ENCODE results near the gene ANP32A. TPM values are rescaled to one million over a fixed set of nuclear protein-coding genes. Genes with fewer than 3 reads are reported as not detected.

The ANP32A gene
- total RNA-seq, 1 donor from 2014 or later: 129 TPM

DNA sequence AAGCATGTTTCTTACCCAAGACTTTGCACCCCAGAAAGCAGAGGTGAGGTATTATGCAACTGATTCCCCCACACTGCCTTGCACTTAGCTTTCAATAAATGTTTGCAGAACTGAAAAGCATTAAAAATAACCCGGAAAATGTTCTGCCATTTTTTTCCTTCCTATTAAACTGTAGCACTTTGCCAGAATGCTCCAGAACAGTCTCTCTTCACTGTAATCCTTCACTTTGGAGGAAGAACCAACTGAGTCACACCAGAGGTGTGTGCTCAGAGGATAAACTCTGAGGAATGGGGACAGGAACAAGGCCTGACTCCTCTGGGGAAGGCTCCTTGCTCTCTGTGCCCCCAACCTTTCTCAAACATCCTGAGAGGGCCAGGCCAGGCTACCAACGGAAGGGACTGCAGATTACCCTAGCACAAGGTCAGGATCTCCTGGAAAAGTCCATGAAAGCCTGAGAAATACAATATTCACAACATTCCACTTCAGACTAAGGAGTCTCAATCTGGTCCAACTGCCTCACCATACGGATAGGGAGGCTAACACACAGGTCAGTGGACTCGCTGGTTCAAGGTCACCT is 19.0 kb downstream of the ANP32A start:
- TF ChIP-seq CTCF (IDR thresholded peaks at IDR 0.05): no peak
- no peak for DNase-seq
- intact Hi-C loops (cut with DNase I): no loop called here
- Histone ChIP-seq H3K27me3 (ENCODE audit: low read depth) (no peaks in the 10 kb centered on the region), H3K36me3 (peaks cover 5% of the 10 kb centered on the region), H3K9me3 (no peaks in the 10 kb centered on the region), H3K27ac (no peak overlapping the region), H3K4me3 (no peak overlapping the region), H3K4me1 (peaks cover 62% of the 10 kb centered on the region)
- no peak for ATAC-seq

DNA sequence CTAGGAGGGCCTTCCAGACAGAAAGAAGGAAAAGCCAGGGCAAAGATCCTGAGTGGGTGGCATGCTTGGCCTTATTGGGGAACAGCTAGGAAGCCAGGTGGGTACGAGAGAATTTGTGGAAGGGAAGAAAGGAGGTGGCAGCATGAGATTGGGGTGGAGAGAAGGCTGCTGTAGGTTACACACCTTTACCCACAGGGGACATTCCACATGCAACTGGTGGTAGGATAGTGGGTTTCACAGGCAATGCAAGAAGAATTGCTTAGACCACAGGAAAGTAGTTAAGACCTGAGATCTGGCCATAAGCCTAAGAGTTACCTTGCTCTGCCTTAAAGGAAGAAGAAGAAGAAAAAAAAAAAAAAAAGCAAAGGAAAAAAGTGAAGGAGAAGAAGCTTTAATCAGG is 19.8 kb downstream of the ANP32A start:
- Histone ChIP-seq H3K4me1 (peaks cover 58% of the 10 kb centered on the region), H3K9me3 (no peaks in the 10 kb centered on the region), H3K36me3 (peaks cover 5% of the 10 kb centered on the region), H3K27me3 (ENCODE audit: low read depth) (no peaks in the 10 kb centered on the region), H3K4me3 (no peak overlapping the region), H3K27ac (no peak overlapping the region)
- intact Hi-C loops (cut with DNase I): no loop called here
- DNase-seq: no peak
- ATAC-seq: no peak
- TF ChIP-seq CTCF (IDR thresholded peaks at IDR 0.05): no peak

GRCh38 chr15:68798346-68799094 is 22.2 kb downstream of the ANP32A start:
- Histone ChIP-seq H3K9me3 (no peaks in the 10 kb centered on the region), H3K27me3 (ENCODE audit: low read depth) (no peaks in the 10 kb centered on the region), H3K27ac (no peak overlapping the region), H3K4me1 (peaks cover 76% of the 10 kb centered on the region), H3K36me3 (peaks cover 4% of the 10 kb centered on the region), H3K4me3 (no peak overlapping the region)
- intact Hi-C loops (cut with DNase I): no loop called here
- DNase-seq (no peak), ATAC-seq (no peak)
- no peak for TF ChIP-seq CTCF (IDR thresholded peaks at IDR 0.05)

DNA sequence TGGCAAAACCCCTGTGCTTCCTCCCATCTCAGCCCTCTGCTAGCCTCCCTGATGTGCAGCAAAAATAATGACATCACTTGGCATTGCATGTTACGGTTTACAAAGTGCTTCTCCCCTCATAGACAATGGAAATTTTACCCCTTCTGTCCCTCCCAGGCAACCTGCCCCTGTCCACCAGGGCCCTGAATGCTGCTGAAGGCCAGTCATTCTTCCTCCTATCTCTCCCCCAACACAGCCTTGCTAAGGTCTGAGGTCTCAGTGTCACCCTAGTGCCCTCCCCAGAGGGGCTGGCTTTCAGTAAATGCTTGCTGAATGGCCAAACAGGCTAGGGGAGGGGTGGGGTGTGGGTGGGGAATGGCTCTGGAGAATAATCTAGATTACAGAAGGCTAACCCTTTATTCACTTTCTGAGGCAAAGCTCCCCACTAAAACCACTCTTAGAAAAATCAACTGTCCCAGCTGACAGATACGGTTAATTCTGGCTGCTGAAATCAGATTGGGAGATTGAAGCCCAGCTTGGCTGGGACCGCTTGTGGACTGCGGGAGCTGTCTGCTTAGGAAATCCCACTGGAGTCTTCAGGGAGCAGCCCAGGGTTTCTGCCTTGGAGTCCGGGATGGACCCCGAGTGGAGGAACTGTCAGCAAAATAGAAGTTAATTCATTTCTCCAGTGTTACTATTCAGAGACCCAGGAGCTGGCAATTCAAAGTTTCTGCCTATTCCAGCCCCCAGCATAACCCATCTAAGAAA is 22.9 kb downstream of the ANP32A start:
- H3K27me3 ChIP-seq (ENCODE audit: low read depth): no peaks in the 10 kb centered on the region
- ATAC-seq (no peak), DNase-seq (no peak)
- no peak overlapping the region for H3K4me3 ChIP-seq
- no peaks in the 10 kb centered on the region for H3K36me3 ChIP-seq
- H3K27ac ChIP-seq: no peak overlapping the region
- intact Hi-C loops (cut with DNase I): no loop called here
- TF ChIP-seq CTCF (IDR thresholded peaks at IDR 0.05): no peak
- H3K9me3 ChIP-seq: no peaks in the 10 kb centered on the region
- H3K4me1 ChIP-seq: peaks cover 83% of the 10 kb centered on the region

GRCh38 chr15:68797191-68797590 is 23.5 kb downstream of the ANP32A start:
- H3K4me1 ChIP-seq: peaks cover 84% of the 10 kb centered on the region

More at GRCh38 chr15:68797191-68797590, 23.5 kb downstream of the ANP32A start:
- DNase-seq (no peak), ATAC-seq (no peak)
- no peak overlapping the region for H3K4me3 ChIP-seq
- H3K9me3 ChIP-seq: no peaks in the 10 kb centered on the region
- intact Hi-C loops (cut with DNase I): no loop called here
- no peak for TF ChIP-seq CTCF (IDR thresholded peaks at IDR 0.05)
- no peaks in the 10 kb centered on the region for H3K27me3 ChIP-seq (ENCODE audit: low read depth)
- H3K27ac ChIP-seq: no peak overlapping the region
- H3K36me3 ChIP-seq: no peaks in the 10 kb centered on the region
